Fibroblast of villous mesenchyme (primary cell): ENCODE data around the gene PNPLA5. TPM values are rescaled to one million over a fixed set of nuclear protein-coding genes. Genes with fewer than 3 reads are reported as not detected.

Experiments
- DNase-seq: peaks from one replicate; pipeline ENCODE4 v3.0.0-alpha.2; 2010; ENCODE audit warnings: low read depth
- H3K4me3 ChIP-seq: 2 replicates; pipeline ENCODE4 v1.5.1; 2011; ENCODE audit warnings: low read depth, mild to moderate bottlenecking, low read length
- CTCF ChIP-seq: IDR thresholded peaks from 2 replicates; pipeline ENCODE4 v1.5.1; 2012; ENCODE audit warnings: low read depth, mild to moderate bottlenecking, low read length; ENCODE audit not compliant: insufficient read depth
- total RNA-seq: library from RNA; depleted of rRNA; stranded (reverse); fragments of >200 nt; gene quantifications from 2 replicates; pipeline ENCODE4 v1.2.3, GENCODE V29; 2012

PNPLA5 gene
- total RNA-seq, 1 donor = not detected

GRCh38 chr22:43852573-43853327, 39.1 kb downstream of the PNPLA5 start:
- TF ChIP-seq CTCF = no peak
- H3K4me3 ChIP-seq = no peak overlapping the region
- DNase-seq = no peak

- H3K4me3 ChIP-seq = no peak overlapping the region
- no peak for DNase-seq
- TF ChIP-seq CTCF = no peak
Measured at GRCh38 chr22:43851979-43852307, 39.9 kb downstream of the PNPLA5 start.

- H3K4me3 ChIP-seq = no peak overlapping the region
- TF ChIP-seq CTCF = no peak
- DNase-seq = no peak
Measured at GRCh38 chr22:43851058-43851978, 40.5 kb downstream of the PNPLA5 start.

GRCh38 chr22:43850529-43850928, 41.3 kb downstream of the PNPLA5 start:
- H3K4me3 ChIP-seq = no peak overlapping the region
- TF ChIP-seq CTCF = no peak
- no peak for DNase-seq

- DNase-seq = no peak
- no peak for TF ChIP-seq CTCF
- H3K4me3 ChIP-seq = no peak overlapping the region
Measured at GRCh38 chr22:43849731-43850130, 42.1 kb downstream of the PNPLA5 start.

GRCh38 chr22:43848366-43849171, 43.2 kb downstream of the PNPLA5 start:
- no peak overlapping the region for H3K4me3 ChIP-seq
- peak; percentile 49 for TF ChIP-seq CTCF
- peak; percentile 29 for DNase-seq
